GM18517 (cell line): ENCODE measurements around the gene ZCCHC2.

Experiments
- ATAC-seq: cut with Tn5 transposase; IDR thresholded peaks from one replicate; pipeline ENCODE4 v1.9.1; 2021; ENCODE audit warnings: mild to moderate bottlenecking, moderate library complexity; ENCODE audit not compliant: unreplicated experiment

The ZCCHC2 gene

GRCh38 chr18:62509779-62510178 lies 13.0 kb upstream of the ZCCHC2 start:
- no peak for ATAC-seq

- no peak for ATAC-seq
These were observed 12.0 kb upstream of the ZCCHC2 start for GRCh38 chr18:62510789-62511188.

- ATAC-seq: no peak
These were observed 10.3 kb upstream of the ZCCHC2 start for GRCh38 chr18:62512532-62512931.

- ATAC-seq: no peak
These were observed 9.8 kb upstream of the ZCCHC2 start for GRCh38 chr18:62512996-62513395.

- no peak for ATAC-seq
These were observed 8.3 kb upstream of the ZCCHC2 start for GRCh38 chr18:62514570-62514969.

GRCh38 chr18:62516242-62516641 lies 6.6 kb upstream of the ZCCHC2 start:
- no peak for ATAC-seq

GRCh38 chr18:62518460-62519375 lies 4.1 kb upstream of the ZCCHC2 start:
- ATAC-seq: no peak

- ATAC-seq: no peak
These were observed 3.1 kb upstream of the ZCCHC2 start for GRCh38 chr18:62519684-62520083.

GRCh38 chr18:62521082-62521481 lies 1.7 kb upstream of the ZCCHC2 start:
- no peak for ATAC-seq

GRCh38 chr18:62521593-62521992 lies 1.2 kb upstream of the ZCCHC2 start:
- ATAC-seq: no peak

GRCh38 chr18:62522178-62522503 lies 684 bp upstream of the ZCCHC2 start:
- ATAC-seq: peak; percentile 5

GRCh38 chr18:62523255-62523588 lies 397 bp downstream of the ZCCHC2 start:
- no peak for ATAC-seq

GRCh38 chr18:62523631-62524439 lies 1.0 kb downstream of the ZCCHC2 start:
- no peak for ATAC-seq

GRCh38 chr18:62524440-62525200 lies 1.8 kb downstream of the ZCCHC2 start:
- ATAC-seq: no peak

- ATAC-seq: no peak
These were observed 2.8 kb downstream of the ZCCHC2 start for GRCh38 chr18:62525608-62526007.

GRCh38 chr18:62526098-62527025 lies 3.5 kb downstream of the ZCCHC2 start:
- ATAC-seq: peak; percentile 29

- ATAC-seq: no peak
These were observed 6.8 kb downstream of the ZCCHC2 start for GRCh38 chr18:62529597-62529996.

GRCh38 chr18:62531078-62531477 lies 8.3 kb downstream of the ZCCHC2 start:
- no peak for ATAC-seq

- no peak for ATAC-seq
These were observed 9.1 kb downstream of the ZCCHC2 start for GRCh38 chr18:62531931-62532330.

- no peak for ATAC-seq
These were observed 13.2 kb downstream of the ZCCHC2 start for GRCh38 chr18:62536005-62536404.
